IMR-90 (cell line): ENCODE measurements around the gene FNBP1.

Experiments
- BHLHE40 ChIP-seq: fragments of 150-350 bp; IDR thresholded peaks from 2 replicates; pipeline ENCODE4 v1.6.1; 2016; ENCODE audit warnings: mild to moderate bottlenecking, low read depth, low read length
- CEBPB ChIP-seq: IDR thresholded peaks from 2 replicates; pipeline ENCODE4 v1.6.1; 2012; ENCODE audit warnings: low read depth, low read length, improper control_type of control experiment
- CTCF ChIP-seq: conservative IDR thresholded peaks from 2 replicates; pipeline ENCODE4 v1.5.1; 2012; ENCODE audit warnings: mild to moderate bottlenecking, low read depth, low read length, improper control_type of control experiment
- MXI1 ChIP-seq: IDR thresholded peaks from 2 replicates; pipeline ENCODE4 v1.6.1; 2012; ENCODE audit warnings: low read depth, mild to moderate bottlenecking, low read length, moderate library complexity, borderline replicate concordance
- POLR2A ChIP-seq: IDR thresholded peaks from 2 replicates; pipeline ENCODE4 v1.6.1; 2012; ENCODE audit warnings: mild to moderate bottlenecking, low read depth, low read length
- RAD21 ChIP-seq: IDR thresholded peaks from 2 replicates; pipeline ENCODE4 v1.6.1; 2012; ENCODE audit warnings: low read length, improper control_type of control experiment
- RFX5 ChIP-seq: IDR thresholded peaks from 2 replicates; pipeline ENCODE4 v1.8.0; 2012; ENCODE audit warnings: low read depth, mild to moderate bottlenecking, low read length, moderate library complexity
- SMC3 ChIP-seq: fragments of 150-350 bp; IDR thresholded peaks from 2 replicates; pipeline ENCODE4 v1.6.1; 2016; ENCODE audit warnings: low read depth, mild to moderate bottlenecking, antibody characterized with exemption, low read length, moderate library complexity

GRCh38 chr9:129938291-129938979 is 104.6 kb downstream of the FNBP1 start:
- TF ChIP-seq POLR2A (no peak), RAD21 (no peak), CTCF (no peak), BHLHE40 (no peak), MXI1 (no peak), CEBPB (no peak), RFX5 (no peak), SMC3 (no peak)
